Trophoblast cell (in vitro differentiated cells and primary cell): Measurements from ENCODE around the gene CHCHD4.

Experiments used
- DNase-seq, 2 donors: peaks; one replicate each; pipeline ENCODE4 v3.0.0-alpha.2; 2016
- H2AFZ ChIP-seq: 2 replicates; pipeline ENCODE4 v1.6.1; 2013; ENCODE audit warnings: low read length, moderate library complexity, mild to moderate bottlenecking; ENCODE audit not compliant: insufficient read depth, poor library complexity
- H2AK5ac ChIP-seq: 2 replicates; pipeline ENCODE4 v1.6.1; 2013; ENCODE audit warnings: mild to moderate bottlenecking, low read length
- H2BK120ac ChIP-seq: 2 replicates; pipeline ENCODE4 v1.6.1; 2013; ENCODE audit warnings: low read length, mild to moderate bottlenecking, moderate library complexity; ENCODE audit not compliant: insufficient read depth, poor library complexity
- H2BK12ac ChIP-seq: 2 replicates; pipeline ENCODE4 v1.6.1; 2013; ENCODE audit warnings: mild to moderate bottlenecking, low read length, moderate library complexity
- H2BK5ac ChIP-seq: 2 replicates; pipeline ENCODE4 v1.6.1; 2013; ENCODE audit warnings: low read length, low read depth, moderate library complexity, mild to moderate bottlenecking; ENCODE audit not compliant: poor library complexity
- H3K14ac ChIP-seq: 2 replicates; pipeline ENCODE4 v1.6.1; 2013; ENCODE audit warnings: mild to moderate bottlenecking, low read length
- H3K18ac ChIP-seq: 2 replicates; pipeline ENCODE4 v1.6.1; 2013; ENCODE audit warnings: mild to moderate bottlenecking, low read length
- H3K23ac ChIP-seq: 2 replicates; pipeline ENCODE4 v1.6.1; 2013; ENCODE audit warnings: low read length
- H3K27ac ChIP-seq: 2 replicates; pipeline ENCODE4 v1.5.1; 2013; ENCODE audit warnings: low read depth, mild to moderate bottlenecking, inconsistent platforms, low read length, moderate library complexity
- H3K27me3 ChIP-seq: 2 replicates; pipeline ENCODE4 v1.6.1; 2013; ENCODE audit warnings: inconsistent platforms, mild to moderate bottlenecking, low read length, moderate library complexity; ENCODE audit not compliant: insufficient read depth
- H3K36me3 ChIP-seq, 2 experiments: 1 replicate in 1 of 2; 2 replicates in 1 of 2; pipeline ENCODE4 v1.6.1; 2013; ENCODE audit warnings: low read length in 2 of 2, mild to moderate bottlenecking in 2 of 2, moderate library complexity in 1 of 2; ENCODE audit not compliant: insufficient read depth in 2 of 2, control insufficient read depth in 1 of 2
- H3K4ac ChIP-seq: 2 replicates; pipeline ENCODE4 v1.6.1; 2013; ENCODE audit warnings: low read depth, mild to moderate bottlenecking, low read length, moderate library complexity
- H3K4me1 ChIP-seq, 2 experiments: 1 replicate in 1 of 2; 2 replicates in 1 of 2; pipeline ENCODE4 v1.6.1; 2013; ENCODE audit warnings: low read length in 2 of 2, mild to moderate bottlenecking in 2 of 2, moderate library complexity in 1 of 2; ENCODE audit not compliant: insufficient read depth in 2 of 2, control insufficient read depth in 1 of 2
- H3K4me2 ChIP-seq: 2 replicates; pipeline ENCODE4 v1.6.1; 2013; ENCODE audit warnings: inconsistent platforms, mild to moderate bottlenecking, low read length, moderate library complexity
- H3K4me3 ChIP-seq: 2 replicates; pipeline ENCODE4 v1.5.1; 2013; ENCODE audit warnings: mild to moderate bottlenecking, low read depth, low read length, inconsistent platforms
- H3K79me1 ChIP-seq: one replicate; pipeline ENCODE4 v1.6.1; 2013; ENCODE audit warnings: low read length
- H3K79me2 ChIP-seq: 2 replicates; pipeline ENCODE4 v1.6.1; 2013; ENCODE audit warnings: low read length, mild to moderate bottlenecking; ENCODE audit not compliant: control insufficient read depth, insufficient read depth, poor library complexity
- H3K9ac ChIP-seq: 2 replicates; pipeline ENCODE4 v1.6.1; 2013; ENCODE audit warnings: mild to moderate bottlenecking, low read length
- H3K9me3 ChIP-seq: 2 replicates; pipeline ENCODE4 v1.6.1; 2013; ENCODE audit warnings: low read depth, mild to moderate bottlenecking, control low read depth, inconsistent platforms, low read length; ENCODE audit not compliant: insufficient read depth
- H4K12ac ChIP-seq: 2 replicates; pipeline ENCODE4 v1.6.1; 2013; ENCODE audit warnings: low read depth, mild to moderate bottlenecking, low read length, moderate library complexity
- H4K8ac ChIP-seq: 2 replicates; pipeline ENCODE4 v1.6.1; 2013; ENCODE audit warnings: low read depth, mild to moderate bottlenecking, low read length, moderate library complexity
- H4K91ac ChIP-seq: one replicate; pipeline ENCODE4 v1.6.1; 2013; ENCODE audit warnings: low read depth, mild to moderate bottlenecking, low read length, moderate library complexity
- WGBS: extraction: QIAGEN DNeasy Blood & Tissue Kit; methylation state at CpG from one replicate; pipeline ENCODE4 v1.1.7; 2013; ENCODE audit warnings: missing lambda C conversion rate; ENCODE audit not compliant: insufficient read length, insufficient coverage; ENCODE audit errors: extremely low coverage; 5-methylcytosine and 5-hydroxymethylcytosine counted together

Gene CHCHD4

DNA sequence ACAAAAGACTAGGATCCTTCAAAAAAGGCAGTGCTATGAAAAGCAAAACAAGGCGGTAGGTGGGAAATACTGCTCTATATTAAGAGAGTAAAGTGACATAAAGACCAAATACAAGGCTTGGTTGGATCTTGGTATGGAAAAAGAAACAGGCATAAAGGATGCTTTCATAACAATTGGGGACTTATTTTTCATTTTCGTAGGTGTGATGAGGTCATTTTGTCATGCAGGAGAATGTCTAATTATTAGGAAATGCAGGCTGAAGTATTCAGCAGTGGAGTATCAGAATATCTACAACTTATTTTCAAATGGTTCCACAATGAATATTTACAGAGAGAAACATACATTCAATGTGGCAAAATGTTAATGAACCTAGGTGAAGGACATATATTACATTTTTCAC is 44.8 kb upstream of the CHCHD4 start:
- Histone ChIP-seq H3K4me2 (no peak overlapping the region), H2AK5ac (no peak overlapping the region), H3K4me1 (peaks cover 3 to 8% of the 10 kb centered on the region in 2 experiments), H2AFZ (no peak overlapping the region), H3K27me3 (no peaks in the 10 kb centered on the region), H3K79me2 (no peaks in the 10 kb centered on the region), H3K4ac (no peak overlapping the region), H4K91ac (no peak overlapping the region), H3K9ac (no peak overlapping the region), H3K14ac (no peak overlapping the region), H2BK5ac (no peak overlapping the region), H3K23ac (no peak overlapping the region), H2BK12ac (no peak overlapping the region), H3K9me3 (no peaks in the 10 kb centered on the region), H3K27ac (no peak overlapping the region), H3K4me3 (no peak overlapping the region), H3K79me1 (no peaks in the 10 kb centered on the region), H3K36me3 (peaks cover 30 to 56% of the 10 kb centered on the region in 2 experiments), H2BK120ac (no peak overlapping the region), H3K18ac (no peak overlapping the region), H4K8ac (no peak overlapping the region), H4K12ac (no peak overlapping the region)
- no peak for DNase-seq
- no CpG with 5 or more reads among the region's 2 CpGs for WGBS

GRCh38 chr3:14166877-14167603 is 42.4 kb upstream of the CHCHD4 start:
- H3K14ac ChIP-seq = no peak overlapping the region
- no peak overlapping the region for H3K4me3 ChIP-seq
- no peak overlapping the region for H3K18ac ChIP-seq
- no peak overlapping the region for H2BK120ac ChIP-seq
- no peak overlapping the region for H3K4ac ChIP-seq
- no peak for DNase-seq
- no peak overlapping the region for H3K9ac ChIP-seq
- H3K4me1 ChIP-seq = peaks cover 3 to 8% of the 10 kb centered on the region in 2 experiments
- no peak overlapping the region for H2AK5ac ChIP-seq
- H3K36me3 ChIP-seq = peaks cover 31 to 51% of the 10 kb centered on the region in 2 experiments
- H3K4me2 ChIP-seq = no peak overlapping the region
- H2BK12ac ChIP-seq = no peak overlapping the region
- peak overlapping the region; percentile 8 for H3K27ac ChIP-seq
- no peak overlapping the region for H2AFZ ChIP-seq
- no peak overlapping the region for H4K8ac ChIP-seq
- no peaks in the 10 kb centered on the region for H3K9me3 ChIP-seq
- no peak overlapping the region for H2BK5ac ChIP-seq
- H3K79me2 ChIP-seq = no peaks in the 10 kb centered on the region
- no peaks in the 10 kb centered on the region for H3K79me1 ChIP-seq
- no peak overlapping the region for H3K23ac ChIP-seq
- no peak overlapping the region for H4K91ac ChIP-seq
- no CpG with 5 or more reads among the region's 9 CpGs for WGBS
- H3K27me3 ChIP-seq = no peaks in the 10 kb centered on the region
- H4K12ac ChIP-seq = no peak overlapping the region

DNA sequence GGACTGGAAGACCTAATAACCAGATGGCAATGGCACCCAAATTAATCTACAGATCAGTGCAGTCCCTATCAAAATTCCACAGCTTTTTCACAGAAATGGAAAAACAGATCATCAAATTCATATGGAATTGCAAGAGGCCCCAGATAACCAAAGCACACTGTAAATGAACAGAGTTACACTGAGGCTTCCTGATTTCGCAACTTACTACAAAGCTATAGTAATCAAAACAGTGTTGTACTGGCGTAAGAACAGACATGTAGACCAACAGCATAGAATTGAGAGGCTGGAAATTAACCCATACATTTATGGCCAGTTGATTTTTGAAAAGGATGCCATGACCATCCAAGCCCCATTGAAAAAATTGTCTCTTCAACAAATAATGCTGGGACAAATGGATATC is 37.5 kb upstream of the CHCHD4 start:
- Histone ChIP-seq H4K8ac (no peak overlapping the region), H3K9ac (no peak overlapping the region), H3K27ac (no peak overlapping the region), H2BK120ac (no peak overlapping the region), H3K27me3 (no peaks in the 10 kb centered on the region), H3K23ac (no peak overlapping the region), H3K4me1 (peaks cover 0 to 2% of the 10 kb centered on the region in 2 experiments), H3K4ac (no peak overlapping the region), H3K9me3 (peaks cover 2% of the 10 kb centered on the region), H4K12ac (no peak overlapping the region), H2BK5ac (no peak overlapping the region), H2AFZ (no peak overlapping the region), H2BK12ac (no peak overlapping the region), H3K79me1 (no peaks in the 10 kb centered on the region), H3K36me3 (peaks cover 36 to 58% of the 10 kb centered on the region in 2 experiments), H3K18ac (no peak overlapping the region), H3K4me2 (no peak overlapping the region), H2AK5ac (no peak overlapping the region), H4K91ac (no peak overlapping the region), H3K79me2 (no peaks in the 10 kb centered on the region), H3K14ac (no peak overlapping the region), H3K4me3 (no peak overlapping the region)
- no CpG with 5 or more reads among the region's 2 CpGs for WGBS
- no peak for DNase-seq

GRCh38 chr3:14161282-14161681 is 36.6 kb upstream of the CHCHD4 start:
- Histone ChIP-seq H4K8ac (no peak overlapping the region), H3K4me2 (no peak overlapping the region), H3K14ac (no peak overlapping the region), H3K79me2 (no peaks in the 10 kb centered on the region), H3K4me3 (no peak overlapping the region), H3K4me1 (no peaks in the 10 kb centered on the region), H4K91ac (no peak overlapping the region), H2AFZ (no peak overlapping the region), H2AK5ac (no peak overlapping the region), H3K9me3 (peaks cover 2% of the 10 kb centered on the region), H3K4ac (no peak overlapping the region), H3K79me1 (no peaks in the 10 kb centered on the region), H2BK12ac (no peak overlapping the region), H3K9ac (no peak overlapping the region), H3K27ac (no peak overlapping the region), H3K23ac (no peak overlapping the region), H3K36me3 (peaks cover 39 to 57% of the 10 kb centered on the region in 2 experiments), H4K12ac (no peak overlapping the region), H3K27me3 (no peaks in the 10 kb centered on the region), H2BK120ac (no peak overlapping the region), H3K18ac (no peak overlapping the region), H2BK5ac (no peak overlapping the region)
- no CpG with 5 or more reads among the region's 2 CpGs for WGBS
- no peak for DNase-seq
